AG09309 (cell line): ENCODE measurements around the gene RFT1.

Experiments
- DNase-seq: peaks from one replicate; pipeline ENCODE4 v3.0.0-alpha.2; 2010; ENCODE audit warnings: low read depth
- H3K4me3 ChIP-seq: 2 replicates; pipeline ENCODE4 v1.5.1; 2011; ENCODE audit warnings: mild to moderate bottlenecking, low read depth, low read length, moderate library complexity; ENCODE audit not compliant: control insufficient read depth
- CTCF ChIP-seq: IDR thresholded peaks from 2 replicates; pipeline ENCODE4 v1.5.1; 2011; ENCODE audit warnings: mild to moderate bottlenecking, low read depth, low read length, inconsistent platforms; ENCODE audit not compliant: insufficient read depth, control insufficient read depth; ENCODE audit errors: missing control alignments

RFT1 gene

DNA sequence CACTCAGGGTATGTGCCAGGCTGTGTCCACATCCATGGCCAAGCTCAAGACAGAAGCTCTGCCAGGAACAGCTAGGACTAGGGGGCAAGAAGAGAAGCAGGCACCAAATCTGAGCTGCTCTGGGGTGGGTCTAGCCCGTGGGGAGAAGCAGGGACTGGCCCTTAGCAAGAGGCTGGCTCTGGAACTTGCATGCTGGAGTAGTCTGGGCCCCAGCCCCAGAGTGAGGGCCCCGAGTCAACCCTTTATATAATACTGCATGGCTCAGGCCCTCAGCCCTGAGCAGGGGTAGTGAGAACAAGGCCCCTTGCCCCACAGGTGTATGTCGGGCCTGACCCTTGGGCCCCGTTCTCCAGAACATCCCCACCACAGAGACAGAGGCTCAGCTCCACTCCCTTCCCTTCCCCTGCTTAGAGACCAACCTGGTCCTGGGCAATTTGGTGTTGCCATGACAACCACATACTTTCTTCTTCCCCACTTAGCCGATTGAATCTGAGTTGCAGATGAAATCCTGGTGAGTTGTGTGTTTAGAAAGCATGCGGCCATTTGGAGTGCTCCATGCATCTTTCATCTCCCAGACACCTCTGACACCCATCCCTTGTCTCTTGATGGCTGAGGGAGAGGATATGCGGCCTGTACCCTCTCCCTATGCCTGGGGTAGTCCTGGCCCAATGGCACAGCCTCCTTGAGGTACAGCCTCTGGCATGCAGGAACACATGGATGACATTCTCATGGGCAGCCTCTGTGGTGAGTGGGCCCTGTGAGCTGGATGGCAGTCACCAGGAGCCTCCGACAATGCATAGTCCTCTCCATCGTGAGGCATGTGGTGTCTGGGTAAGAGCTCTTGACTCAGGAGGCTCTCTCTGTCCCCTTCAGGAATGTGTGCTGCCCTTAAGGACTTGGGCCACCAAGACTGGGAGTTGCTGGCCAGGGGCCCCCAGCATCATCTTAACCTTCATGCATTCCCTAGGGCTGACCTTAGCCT is 55.2 kb downstream of the RFT1 start:
- no peak for TF ChIP-seq CTCF
- DNase-seq, result no peak
- no peak overlapping the region for H3K4me3 ChIP-seq

DNA sequence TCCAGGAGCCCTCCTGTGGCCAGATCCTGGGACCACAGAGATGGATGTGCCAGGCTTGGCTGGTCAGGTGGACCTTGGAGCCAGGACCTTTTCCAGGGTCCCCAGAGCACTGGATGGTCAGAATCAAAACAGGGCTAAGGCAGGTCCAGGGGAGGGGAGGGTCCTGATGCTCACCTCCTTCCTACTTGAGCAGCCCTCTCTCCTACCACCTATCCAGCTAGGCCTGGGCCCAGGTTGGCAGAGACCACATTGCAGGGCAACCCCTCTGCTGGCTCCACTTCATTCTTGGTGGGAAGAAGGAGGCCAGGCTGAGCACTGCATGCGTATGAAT is 55.9 kb downstream of the RFT1 start:
- TF ChIP-seq CTCF, result no peak
- no peak for DNase-seq
- H3K4me3 ChIP-seq, result no peak overlapping the region

DNA sequence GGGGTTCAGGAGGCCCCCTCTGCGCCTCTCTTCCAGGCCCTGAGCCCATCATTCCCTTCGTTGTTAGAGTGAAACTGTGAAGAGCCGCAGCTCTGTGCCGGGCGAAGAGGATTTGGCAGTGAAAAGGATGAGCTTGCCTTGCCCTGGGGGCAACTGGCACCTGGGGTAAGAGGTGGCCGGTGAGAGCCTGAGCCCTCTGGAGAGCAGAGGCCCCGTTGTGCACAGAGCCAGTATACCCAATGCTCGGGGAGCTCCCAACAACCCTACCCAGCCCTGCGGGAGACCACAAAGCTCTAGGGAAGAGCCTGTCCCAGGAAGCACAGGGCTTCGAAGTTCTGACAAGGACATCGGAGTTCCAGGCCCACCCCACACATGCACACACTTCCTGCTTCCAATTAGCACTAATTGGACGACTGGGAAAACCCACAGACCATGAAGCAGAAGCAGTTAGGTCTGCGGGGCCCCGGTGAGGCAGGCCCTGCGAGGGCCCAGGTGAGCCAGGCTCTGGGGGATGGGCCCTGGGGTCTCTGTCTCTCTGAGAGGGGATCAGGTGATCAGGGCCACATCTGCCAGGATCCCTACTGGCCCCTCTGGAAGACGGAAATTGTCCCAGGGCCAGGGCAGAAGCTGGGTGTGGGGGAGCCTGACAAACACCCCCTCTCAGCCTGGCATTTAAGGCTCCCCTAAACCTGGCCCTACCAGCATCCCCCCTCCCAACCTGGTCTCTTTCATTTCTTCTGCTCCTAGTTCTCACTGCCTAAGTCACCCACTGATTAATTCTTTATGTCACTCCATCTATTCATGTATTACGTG is 56.5 kb downstream of the RFT1 start:
- no peak for DNase-seq
- no peak for TF ChIP-seq CTCF
- no peak overlapping the region for H3K4me3 ChIP-seq

GRCh38 chr3:53072653-53073552 is 57.3 kb downstream of the RFT1 start:
- peak overlapping the region; percentile 60 for H3K4me3 ChIP-seq
- TF ChIP-seq CTCF, result peak; percentile 97
- DNase-seq, result peak; percentile 14

DNA sequence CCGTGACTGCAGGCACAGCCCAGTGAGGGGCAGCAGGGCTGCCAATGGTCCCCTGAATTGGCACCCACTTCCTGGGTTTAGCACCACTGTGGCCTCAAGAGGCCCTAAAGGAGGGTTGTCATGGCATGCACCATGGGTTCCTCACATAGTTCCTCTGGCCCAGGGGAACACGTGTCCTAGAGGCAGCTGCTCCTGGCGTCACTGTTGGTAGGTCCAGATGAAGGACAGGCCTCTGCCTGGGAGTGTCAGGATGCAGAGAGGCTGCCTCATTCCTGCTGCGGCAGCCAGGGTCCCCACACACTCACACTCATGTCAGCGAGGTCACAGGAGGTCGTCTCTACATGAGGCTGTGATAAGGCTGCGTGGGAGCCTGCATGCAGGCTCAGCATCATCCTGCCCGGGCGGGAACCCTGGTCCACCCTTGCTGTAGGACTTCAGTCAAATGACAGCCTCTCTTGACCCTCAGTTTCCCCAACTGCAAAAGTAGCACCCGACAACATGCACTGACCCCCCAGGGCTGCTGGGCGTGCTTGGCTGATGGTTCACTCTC is 58.3 kb downstream of the RFT1 start:
- no peak overlapping the region for H3K4me3 ChIP-seq
- no peak for DNase-seq
- no peak for TF ChIP-seq CTCF
